Effector memory CD4-positive, alpha-beta T cell (primary cell): Measurements from ENCODE around the gene EVX2.

Experiments used
- DNase-seq, 3 donors: peaks; one replicate each; pipeline ENCODE4 v3.0.0-alpha.2; 2020
- H3K27ac ChIP-seq: 2 replicates; pipeline ENCODE4 v1.7.0; 2013; ENCODE audit warnings: mild to moderate bottlenecking, low read length, moderate library complexity; ENCODE audit not compliant: insufficient read depth, poor library complexity, severe bottlenecking
- H3K27me3 ChIP-seq: replicated peaks from 2 replicates; pipeline ENCODE4 v1.7.0; 2013; ENCODE audit warnings: mild to moderate bottlenecking, low read length; ENCODE audit not compliant: insufficient read depth, control insufficient read depth, poor library complexity, severe bottlenecking
- H3K36me3 ChIP-seq: 2 replicates; pipeline ENCODE4 v1.7.0; 2013; ENCODE audit warnings: mild to moderate bottlenecking, low read length, moderate library complexity; ENCODE audit not compliant: control insufficient read depth, insufficient read depth
- H3K4me1 ChIP-seq: 2 replicates; pipeline ENCODE4 v1.7.0; 2013; ENCODE audit warnings: low read length, mild to moderate bottlenecking; ENCODE audit not compliant: control insufficient read depth, insufficient read depth, poor library complexity, severe bottlenecking
- H3K4me3 ChIP-seq: 2 replicates; pipeline ENCODE4 v1.7.0; 2013; ENCODE audit warnings: low read length, low read depth, mild to moderate bottlenecking; ENCODE audit not compliant: insufficient read depth, poor library complexity, severe bottlenecking
- H3K9me3 ChIP-seq: 2 replicates; pipeline ENCODE4 v1.7.0; 2013; ENCODE audit warnings: mild to moderate bottlenecking, low read length, moderate library complexity; ENCODE audit not compliant: control insufficient read depth

Gene EVX2

DNA sequence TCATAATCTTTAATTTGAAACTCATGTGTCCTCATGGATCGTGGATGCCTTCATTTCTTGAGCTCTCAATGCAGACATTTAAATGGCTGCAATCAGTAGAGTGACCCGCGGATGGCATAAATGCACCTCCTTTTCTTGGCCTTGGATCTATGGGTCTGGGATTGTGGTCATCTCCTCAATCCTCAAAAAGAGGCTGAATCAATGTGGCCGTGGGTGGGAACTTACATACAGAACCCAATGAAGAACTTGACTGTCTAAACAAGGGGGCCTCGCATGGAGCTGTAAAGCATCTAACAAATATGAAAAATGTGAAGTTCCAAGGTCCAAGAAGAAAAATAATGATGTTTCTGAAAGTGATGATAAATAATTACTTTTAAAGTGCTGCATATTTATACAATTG is 11.7 kb upstream of the EVX2 start:
- Histone ChIP-seq H3K4me3 (no peak overlapping the region), H3K36me3 (no peaks in the 10 kb centered on the region), H3K27ac (no peak overlapping the region), H3K27me3 (peaks cover 88% of the 10 kb centered on the region), H3K4me1 (peaks cover 22% of the 10 kb centered on the region), H3K9me3 (no peaks in the 10 kb centered on the region)
- DNase-seq = no peak

DNA sequence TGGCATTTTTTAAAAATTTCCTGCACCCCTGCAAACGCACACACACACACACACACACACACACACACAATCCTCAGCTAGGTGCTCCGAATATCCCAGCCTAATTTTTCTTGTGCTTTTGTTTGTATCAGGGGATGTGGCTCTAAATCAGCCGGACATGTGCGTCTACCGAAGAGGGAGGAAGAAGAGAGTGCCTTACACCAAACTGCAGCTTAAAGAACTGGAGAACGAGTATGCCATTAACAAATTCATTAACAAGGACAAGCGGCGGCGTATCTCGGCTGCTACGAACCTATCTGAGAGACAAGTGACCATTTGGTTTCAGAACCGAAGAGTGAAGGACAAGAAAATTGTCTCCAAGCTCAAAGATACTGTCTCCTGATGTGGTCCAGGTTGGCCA is 10.6 kb upstream of the EVX2 start:
- peaks cover 87% of the 10 kb centered on the region for H3K27me3 ChIP-seq
- H3K27ac ChIP-seq = no peak overlapping the region
- H3K9me3 ChIP-seq = no peaks in the 10 kb centered on the region
- H3K4me1 ChIP-seq = peaks cover 22% of the 10 kb centered on the region
- H3K4me3 ChIP-seq = no peak overlapping the region
- no peaks in the 10 kb centered on the region for H3K36me3 ChIP-seq
- no peak for DNase-seq

- Histone ChIP-seq H3K4me3 (no peak overlapping the region), H3K27ac (no peak overlapping the region), H3K9me3 (no peaks in the 10 kb centered on the region), H3K4me1 (peaks cover 22% of the 10 kb centered on the region), H3K27me3 (peaks cover 87% of the 10 kb centered on the region), H3K36me3 (no peaks in the 10 kb centered on the region)
- no peak for DNase-seq
Measured at GRCh38 chr2:176093898-176094249, 10.1 kb upstream of the EVX2 start.

GRCh38 chr2:176093145-176093897 is 9.6 kb upstream of the EVX2 start:
- no peak for DNase-seq
- no peak overlapping the region for H3K4me3 ChIP-seq

GRCh38 chr2:176092270-176093144 is 8.7 kb upstream of the EVX2 start, which contains the start of gene HOXD13:
Gene HOXD13 (plus strand): TSS chr2:176092721. CDS start chr2:176092891, 170 bp downstream.
- Histone ChIP-seq H3K27ac (no peak within 1 kb of the TSS), H3K9me3 (no peaks in the 10 kb centered on the region), H3K36me3 (no peaks in the 10 kb centered on the region), H3K4me3 (no peak within 1 kb of the TSS), H3K27me3 (peaks cover 87% of the 10 kb centered on the region), H3K4me1 (peaks cover 19% of the 10 kb centered on the region)
- no peak for DNase-seq

More at GRCh38 chr2:176093145-176093897, 9.6 kb upstream of the EVX2 start:
- no peaks in the 10 kb centered on the region for H3K9me3 ChIP-seq
- peaks cover 87% of the 10 kb centered on the region for H3K27me3 ChIP-seq
- H3K4me1 ChIP-seq = peaks cover 22% of the 10 kb centered on the region
- no peaks in the 10 kb centered on the region for H3K36me3 ChIP-seq
- no peak overlapping the region for H3K27ac ChIP-seq

DNA sequence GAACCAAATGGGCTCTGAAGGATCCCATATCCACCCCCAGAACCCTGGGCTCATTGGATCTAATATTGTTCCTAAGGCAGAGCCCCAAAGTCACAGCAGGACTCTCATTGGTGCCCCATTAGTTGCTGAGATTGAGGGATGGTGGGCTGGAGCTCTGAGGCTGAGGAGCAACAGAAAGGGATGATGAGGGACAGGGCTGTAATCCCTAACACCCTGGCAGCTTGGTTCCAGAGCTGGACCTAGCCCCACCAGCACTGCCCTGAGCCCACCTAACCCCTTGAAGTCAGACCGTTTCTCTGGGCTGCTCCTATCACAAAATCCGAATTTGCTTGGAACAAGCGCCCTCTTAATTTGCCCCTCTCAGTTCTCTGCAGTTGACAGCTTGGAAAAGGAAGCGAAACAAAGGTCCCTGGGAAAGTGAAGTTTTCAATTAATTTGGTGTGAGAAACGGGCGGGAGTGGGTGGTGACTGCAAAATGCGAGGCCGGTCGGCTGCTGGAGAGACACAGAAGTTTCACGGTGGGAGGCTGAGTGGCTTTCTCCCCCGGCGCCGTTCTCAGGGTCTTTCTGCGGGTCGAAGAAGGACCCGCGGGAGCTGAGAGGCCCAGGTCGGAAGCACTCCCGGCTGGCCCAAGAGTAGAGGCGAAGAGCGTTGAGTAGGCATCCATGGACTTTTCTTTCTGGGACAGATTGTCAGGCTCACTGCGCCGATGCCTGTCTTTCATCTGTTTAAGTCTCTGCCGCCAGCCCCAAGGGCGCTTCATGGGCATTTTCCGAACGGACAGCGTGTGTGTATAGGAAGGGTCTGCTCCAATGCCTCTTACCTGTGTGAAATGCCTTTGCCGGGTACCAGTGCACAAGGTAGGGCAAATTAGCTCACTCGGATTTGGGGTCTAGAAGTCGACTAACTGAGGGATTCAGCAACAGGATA is 7.8 kb upstream of the EVX2 start:
- Histone ChIP-seq H3K36me3 (no peaks in the 10 kb centered on the region), H3K27me3 (peaks cover 87% of the 10 kb centered on the region), H3K4me1 (peaks cover 10% of the 10 kb centered on the region), H3K9me3 (no peaks in the 10 kb centered on the region), H3K27ac (no peak overlapping the region), H3K4me3 (no peak overlapping the region)
- DNase-seq = no peak

- Histone ChIP-seq H3K27ac (no peak overlapping the region), H3K4me1 (peaks cover 8% of the 10 kb centered on the region), H3K27me3 (peaks cover 92% of the 10 kb centered on the region), H3K4me3 (no peak overlapping the region), H3K9me3 (no peaks in the 10 kb centered on the region), H3K36me3 (no peaks in the 10 kb centered on the region)
- DNase-seq = no peak
Measured at GRCh38 chr2:176090862-176091261, 7.1 kb upstream of the EVX2 start.

- peaks cover 7% of the 10 kb centered on the region for H3K9me3 ChIP-seq
Measured at GRCh38 chr2:176089843-176090395, 6.2 kb upstream of the EVX2 start.

More at GRCh38 chr2:176089843-176090395, 6.2 kb upstream of the EVX2 start:
- H3K27ac ChIP-seq = no peak overlapping the region
- DNase-seq = no peak
- no peaks in the 10 kb centered on the region for H3K36me3 ChIP-seq
- peaks cover 8% of the 10 kb centered on the region for H3K4me1 ChIP-seq
- H3K4me3 ChIP-seq = no peak overlapping the region
- H3K27me3 ChIP-seq = peaks cover 92% of the 10 kb centered on the region
